GM12878 (cell line): ENCODE results near the gene POC1B. TPM values are rescaled to one million over a fixed set of nuclear protein-coding genes. Genes with fewer than 3 reads are reported as not detected.

Source experiments
- ATAC-seq: fragments of 200-7000 bp; cut with Tn5 transposase; 3 replicates; pipeline ENCODE4 v1.9.1; 2020; ENCODE audit warnings: mild to moderate bottlenecking, moderate library complexity
- BruUV-seq: library from RNA; stranded (reverse); fragments of 400-500 nt; replicated peaks from 2 replicates; lab custom pipeline; 2021; lab: Mats Ljungman, UMichigan
- CTCF ChIA-PET: fragments of 300-600 bp; sonication (Branson Sonifier 250); formaldehyde crosslinking; extraction: SDS; loops from one replicate; lab custom pipeline; 2021; ENCODE audit warnings: inconsistent platforms; lab: Yijun Ruan, JAX
- POLR2A ChIA-PET: fragments of 350-600 bp; formaldehyde crosslinking; extraction: SDS; loops from one replicate; lab custom pipeline; 2021; ENCODE audit warnings: inconsistent platforms; lab: Charles Lee
- RAD21 ChIA-PET: fragments of 300-600 bp; sonication (Branson Sonifier 250); formaldehyde crosslinking; loops from one replicate; lab custom pipeline; 2023; ENCODE audit warnings: antibody characterized with exemption; ENCODE audit not compliant: unreplicated experiment; lab: Charles Lee
- SMC1A ChIA-PET: fragments of 300-600 bp; sonication (Branson Sonifier 250); formaldehyde crosslinking; loops from one replicate; lab custom pipeline; 2023; ENCODE audit not compliant: unreplicated experiment, uncharacterized antibody; lab: Charles Lee
- DNase-seq: peaks from one replicate; pipeline ENCODE4 v3.0.0-alpha.2; 2011; ENCODE audit warnings: low read depth, low spot score
- FAIRE-seq: peaks from 3 replicates; lab custom pipeline; 2011; peaks lifted over from hg19 to GRCh38; lab: Jason Lieb, UNC
- H2AFZ ChIP-seq: 2 replicates; pipeline ENCODE4 v1.6.0; 2011; ENCODE audit warnings: low read depth, low read length, control low read depth; ENCODE audit not compliant: control insufficient read depth
- H3K27ac ChIP-seq: 2 replicates; pipeline ENCODE4 v1.5.1; 2011; ENCODE audit warnings: control low read depth; ENCODE audit not compliant: control insufficient read depth, insufficient read depth
- H3K27me3 ChIP-seq, 2 experiments: replicated peaks in 1 of 2; 2 replicates each; pipeline versions ENCODE4 v1.6.0 to v1.6.1; 2011; ENCODE audit warnings: low read length in 1 of 2; ENCODE audit not compliant: control insufficient read depth in 2 of 2, insufficient read depth in 2 of 2
- H3K36me3 ChIP-seq, 2 experiments: 2 replicates each; pipeline ENCODE4 v1.5.1; 2011; ENCODE audit warnings: low read length in 1 of 2; ENCODE audit not compliant: control insufficient read depth in 2 of 2, insufficient read depth in 2 of 2
- H3K4me1 ChIP-seq: 2 replicates; pipeline ENCODE4 v1.6.1; 2011; ENCODE audit warnings: mild to moderate bottlenecking, low read length, moderate library complexity, mixed read lengths; ENCODE audit not compliant: control insufficient read depth, insufficient read depth
- H3K4me2 ChIP-seq: 2 replicates; pipeline ENCODE4 v1.6.0; 2011; ENCODE audit warnings: control low read depth; ENCODE audit not compliant: control insufficient read depth, insufficient read depth
- H3K4me3 ChIP-seq: fragments of 200-600 bp; sonication (generic); 2 replicates; pipeline ENCODE4 v1.5.1; 2016
- H3K79me2 ChIP-seq: 2 replicates; pipeline ENCODE4 v1.6.0; 2011; ENCODE audit warnings: low read length; ENCODE audit not compliant: control insufficient read depth, insufficient read depth
- H3K9ac ChIP-seq: 2 replicates; pipeline ENCODE4 v1.8.0; 2011; ENCODE audit warnings: low read length, control low read depth, mixed read lengths; ENCODE audit not compliant: control insufficient read depth, insufficient read depth
- H3K9me3 ChIP-seq: replicated peaks from 3 replicates; pipeline ENCODE4 v1.5.1; 2011; ENCODE audit warnings: mild to moderate bottlenecking, low read length; ENCODE audit not compliant: control insufficient read depth, insufficient read depth
- H4K20me1 ChIP-seq: 2 replicates; pipeline ENCODE4 v1.6.0; 2011; ENCODE audit not compliant: control insufficient read depth, insufficient read depth
- ASH2L ChIP-seq: fragments of 300-600, 200-600 bp; sonication (generic); IDR thresholded peaks from 2 replicates; pipeline ENCODE4 v1.6.1; 2017; ENCODE audit warnings: low read depth, mild to moderate bottlenecking, borderline replicate concordance
- ATF2 ChIP-seq: IDR thresholded peaks from 2 replicates; pipeline ENCODE4 v1.6.1; 2012; ENCODE audit warnings: low read length, inconsistent platforms
- CBX3 ChIP-seq: fragments of 200-600 bp; sonication (generic); IDR thresholded peaks from 2 replicates; pipeline ENCODE4 v1.6.1; 2016; ENCODE audit warnings: low read depth, borderline replicate concordance
- DPF2 ChIP-seq: fragments of 450-650 bp; IDR thresholded peaks from 2 replicates; pipeline ENCODE4 v1.6.1; 2017; ENCODE audit warnings: mild to moderate bottlenecking
- KLF5 ChIP-seq: fragments of 450-650 bp; IDR thresholded peaks from 2 replicates; pipeline ENCODE4 v1.6.1; 2014; ENCODE audit warnings: mild to moderate bottlenecking; ENCODE audit not compliant: partially characterized antibody
- LARP7 ChIP-seq: fragments of 450-650 bp; IDR thresholded peaks from 2 replicates; pipeline ENCODE4 v1.6.1; 2017; ENCODE audit warnings: mild to moderate bottlenecking
- MEF2B ChIP-seq: fragments of 450-650 bp; IDR thresholded peaks from 2 replicates; pipeline ENCODE4 v1.6.1; 2018; ENCODE audit warnings: mild to moderate bottlenecking, moderate library complexity; ENCODE audit not compliant: partially characterized antibody, poor library complexity, severe bottlenecking
- MYB ChIP-seq: fragments of 150-350 bp; IDR thresholded peaks from 2 replicates; pipeline ENCODE4 v1.6.1; 2014; ENCODE audit warnings: mild to moderate bottlenecking, low read depth, low read length, borderline replicate concordance
- POU2F2 ChIP-seq: IDR thresholded peaks from 3 replicates; pipeline ENCODE4 v1.6.1; 2011; ENCODE audit warnings: low read depth, mild to moderate bottlenecking, low read length, borderline replicate concordance
- RBBP5 ChIP-seq: fragments of 200-600 bp; sonication (generic); conservative IDR thresholded peaks from 2 replicates; pipeline ENCODE4 v1.6.1; 2016
- RELB ChIP-seq: fragments of 450-650 bp; IDR thresholded peaks from 2 replicates; pipeline ENCODE4 v1.6.1; 2017; ENCODE audit warnings: low read depth, mild to moderate bottlenecking, moderate library complexity
- SIN3A ChIP-seq: IDR thresholded peaks from 2 replicates; pipeline ENCODE4 v1.6.1; 2012; ENCODE audit warnings: low read depth, low read length, improper control_type of control experiment
- ZBTB4 ChIP-seq: fragments of 450-650 bp; formaldehyde crosslinking; IDR thresholded peaks from 2 replicates; pipeline ENCODE4 v1.4.0; 2022; ENCODE audit warnings: mild to moderate bottlenecking, moderate library complexity
- ZNF207 ChIP-seq: fragments of 450-650 bp; IDR thresholded peaks from 2 replicates; pipeline ENCODE4 v1.6.1; 2014; ENCODE audit warnings: antibody characterized with exemption, mild to moderate bottlenecking, borderline replicate concordance
- WGBS: methylation state at CpG from one replicate; pipeline ENCODE4 v1.1.6; 2016; ENCODE audit warnings: low lambda C conversion rate; ENCODE audit not compliant: insufficient replicate concordance, insufficient coverage; ENCODE audit errors: missing lambda C conversion rate; 5-methylcytosine and 5-hydroxymethylcytosine counted together
- in situ Hi-C: fragments of 300-500 bp; cut with MboI; formaldehyde crosslinking; loops from 9 replicates; pipeline ENCODE4 v1.14.3; 2018; ENCODE audit warnings: mixed read lengths
- intact Hi-C: fragments of 100-400 bp; cut with micrococcal nuclease; formaldehyde crosslinking; loops from one replicate; pipeline ENCODE4 v1.14.2; 2022; ENCODE audit not compliant: unreplicated experiment
- polyA plus RNA-seq, 11 experiments: library from polyadenylated mRNA; depleted of rRNA in 4 of 11; unstranded in 6 of 11; stranded (reverse) in 5 of 11; fragments of >200 nt; fragmentation: Nextera tagmentation in 4 of 11; fragmentation: Illumina TruSeq in 1 of 11; extraction: Ambion mirVana in 4 of 11; extraction: Trizol in 1 of 11; gene quantifications; 1 replicate in 1 of 11; 2 replicates in 10 of 11; pipeline versions ENCODE4 v1.2.1 to v1.2.3, GENCODE V29; 2011 to 2016; ENCODE audit warnings: inconsistent platforms in 2 of 11, missing spikeins in 2 of 11, low read depth in 1 of 11
- total RNA-seq, 4 experiments: library from RNA; depleted of rRNA in 3 of 4; stranded (reverse); fragments of >200 nt in 3 of 4; fragmentation: Illumina TruSeq in 1 of 4; extraction: Trizol in 1 of 4; gene quantifications; 2 replicates each; pipeline versions ENCODE4 v1.2.1 to v1.2.3, GENCODE V29; 2013 to 2021

POC1B gene
- total and polyA plus RNA-seq, 10 of the 15 experiments (the other 5 are each of a cell fraction or from before 2014, with no cell fraction given): 4.4 to 17.8 (median 11.3) TPM

- in situ Hi-C loops: no loop called here
- POLR2A ChIA-PET: no interaction called here
- intact Hi-C loops: loop anchor here (10.0 kb wide), 1 partner anchor 1379 kb away; no protein-coding TSS in a partner anchor
Measured at GRCh38 chr12:89476232-89476631, 49.6 kb downstream of the POC1B start.

More at GRCh38 chr12:89476232-89476631, 49.6 kb downstream of the POC1B start:
- ATAC-seq: no peak; the same call in 2 of the 3 replicates
- no peak for DNase-seq
- H3K4me2 ChIP-seq: no peak overlapping the region
- no TSS peak for BruUV-seq
- ChIA-PET RAD21 (no interaction called here), CTCF (interaction anchor here (1.1 to 1.2 kb wide), 2 partner anchors 9 to 14 kb away, joined by 5 to 7 read pairs; no protein-coding TSS in a partner anchor), SMC1A (interaction anchor here (0.8 to 1.3 kb wide), 3 partner anchors 13 to 537 kb away, joined by 3 to 5 read pairs (median 3); partner anchors contain the start of gene POC1B)
- H3K4me1 ChIP-seq: peaks cover 12% of the 10 kb centered on the region
- no peaks in the 10 kb centered on the region for H3K27me3 ChIP-seq
- no peak overlapping the region for H3K9ac ChIP-seq
- H4K20me1 ChIP-seq: no peaks in the 10 kb centered on the region
- no peak overlapping the region for H2AFZ ChIP-seq
- TF ChIP-seq ASH2L (no peak), POU2F2 (no peak), ZBTB4 (CRISPR knock-in tag) (no peak), ZNF207 (no peak), KLF5 (no peak), MEF2B (no peak), ATF2 (no peak), RELB (no peak), LARP7 (no peak), RBBP5 (no peak), SIN3A (no peak), CBX3 (no peak), DPF2 (no peak), MYB (no peak)
- no peaks in the 10 kb centered on the region for H3K36me3 ChIP-seq
- no peaks in the 10 kb centered on the region for H3K79me2 ChIP-seq
- 48% methylated on average over 3 of the region's 3 CpGs for WGBS
- no peak overlapping the region for H3K27ac ChIP-seq
- H3K9me3 ChIP-seq: no peaks in the 10 kb centered on the region
- no peak overlapping the region for H3K4me3 ChIP-seq
- FAIRE-seq: no peak
